ENCODE results near the gene GABRR3.

GABRR3 gene

DNA sequence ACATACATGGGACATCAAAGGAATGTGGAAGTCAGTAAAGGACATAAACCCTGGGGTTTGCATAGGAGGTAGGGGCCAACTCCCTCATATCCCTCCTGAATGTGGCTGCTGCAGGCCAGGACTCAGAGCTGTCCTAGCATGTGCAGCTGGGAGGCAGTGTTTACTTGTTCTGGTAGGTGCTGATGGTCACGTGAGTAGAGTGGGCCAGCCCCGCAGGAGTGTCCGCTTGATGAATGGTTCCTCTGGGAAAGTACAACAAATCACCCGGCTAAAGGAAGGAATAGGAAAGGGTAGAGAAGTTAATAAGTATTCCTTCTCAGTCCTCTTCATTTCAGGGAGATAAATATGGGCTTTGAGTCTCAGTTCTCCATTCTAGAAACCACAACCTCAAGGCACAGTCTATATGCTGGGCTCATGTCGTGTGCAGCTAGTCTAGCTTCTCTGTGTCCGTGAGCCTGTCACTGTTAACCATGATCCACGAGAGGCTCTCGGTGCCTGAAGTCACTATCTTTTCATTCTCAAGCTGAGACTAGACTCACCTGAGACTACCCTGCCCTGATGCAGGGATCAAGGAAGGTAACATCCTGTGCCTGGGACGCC lies 80.8 kb downstream of the GABRR3 start:
- DNase-seq, result peak; percentile 46

DNA sequence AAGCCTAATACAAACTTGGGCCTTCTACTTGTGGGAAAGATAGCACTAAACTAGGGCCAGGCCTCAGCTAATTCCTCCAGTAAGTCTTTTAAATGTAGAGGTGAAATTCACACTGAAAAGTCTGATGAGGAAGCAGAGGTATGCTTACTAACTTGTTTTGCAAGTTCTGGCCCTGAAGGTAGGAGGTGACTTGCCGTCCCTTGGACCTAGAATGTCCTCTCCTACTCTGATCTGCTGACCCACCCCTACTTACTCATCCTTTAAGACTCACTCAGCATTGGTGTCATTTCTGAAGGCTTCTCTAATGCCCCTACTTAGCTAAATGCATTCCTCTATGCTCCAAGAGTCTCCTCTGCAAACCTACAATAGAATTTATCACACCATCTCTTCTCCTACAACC lies 82.2 kb downstream of the GABRR3 start:
- peak; percentile 19 for DNase-seq

DNA sequence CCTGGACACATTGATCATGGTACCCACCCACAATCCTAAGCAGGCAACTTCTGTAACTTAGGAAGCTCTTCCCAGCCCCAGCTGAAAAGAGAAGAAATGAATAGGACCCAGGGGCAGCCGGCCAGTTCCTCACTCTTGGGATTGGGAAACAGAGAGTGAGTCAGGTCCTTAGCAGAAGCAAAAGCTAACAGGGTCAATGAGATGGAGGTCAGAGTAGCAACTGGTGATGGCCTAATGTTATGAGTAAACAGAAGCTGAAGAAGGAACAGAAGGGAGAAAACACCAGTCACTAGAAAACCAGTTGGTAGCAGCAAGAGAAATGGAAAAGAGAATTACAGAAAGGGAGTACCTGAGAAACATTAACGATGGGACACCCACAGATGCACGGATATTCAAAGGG lies 82.8 kb downstream of the GABRR3 start:
- DNase-seq, result peak; percentile 88

DNA sequence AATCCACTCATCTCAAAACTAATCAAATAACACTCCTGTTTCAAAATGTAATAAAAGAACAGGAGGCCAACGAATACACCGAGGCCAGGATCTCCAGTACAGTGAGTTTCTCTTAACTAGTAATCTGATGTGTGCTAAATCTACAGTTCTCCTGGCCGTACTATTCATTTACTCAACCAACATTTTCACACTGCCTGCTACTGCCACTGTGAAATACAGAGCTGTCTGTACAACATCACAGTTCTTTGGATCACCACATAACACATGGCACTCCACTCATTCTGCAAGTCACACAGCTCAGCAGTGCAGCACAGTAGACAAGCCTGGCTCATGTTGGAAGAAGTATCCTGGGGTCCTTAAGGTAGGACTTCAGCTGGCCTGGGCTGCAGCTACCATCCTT lies 84.8 kb downstream of the GABRR3 start:
- no peak for DNase-seq

DNA sequence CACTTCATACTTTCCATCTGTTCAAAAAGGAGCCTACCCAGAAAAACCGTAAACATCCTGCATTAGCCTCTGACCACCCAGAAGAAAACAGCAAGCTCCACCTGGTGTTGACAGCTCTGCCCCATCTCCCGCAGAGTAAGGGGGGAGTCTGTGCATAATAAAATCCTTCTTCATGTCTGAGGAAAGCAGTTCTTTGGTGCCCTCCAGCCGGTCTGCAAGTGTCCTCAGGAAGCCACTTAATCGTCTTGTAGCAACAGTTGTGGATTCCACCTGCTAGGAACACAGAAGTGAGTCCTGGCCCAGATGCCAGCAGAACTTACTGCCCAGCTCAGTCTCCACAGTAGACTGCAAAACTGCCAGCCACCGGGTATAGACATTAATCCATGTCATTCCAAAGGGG lies 85.4 kb downstream of the GABRR3 start:
- no peak for DNase-seq

DNA sequence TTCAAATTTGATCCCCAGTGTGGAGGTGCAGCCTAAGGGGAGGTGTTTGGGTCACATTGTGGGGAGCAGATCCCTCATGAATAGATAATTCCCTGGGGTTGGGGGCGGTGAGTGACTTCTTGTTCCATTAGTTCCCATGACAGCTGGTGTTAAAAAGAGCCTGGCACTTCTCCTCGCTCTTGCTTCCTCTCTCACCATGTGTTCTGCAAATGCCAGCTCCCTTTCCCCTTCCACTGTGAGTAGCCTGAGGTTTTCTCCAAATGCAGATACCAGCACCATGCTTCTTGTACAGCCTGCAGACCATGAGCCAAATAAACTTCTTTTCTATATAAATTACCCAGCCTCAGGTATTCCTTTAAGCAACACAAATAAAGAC lies 86.0 kb downstream of the GABRR3 start:
- no peak for DNase-seq

DNA sequence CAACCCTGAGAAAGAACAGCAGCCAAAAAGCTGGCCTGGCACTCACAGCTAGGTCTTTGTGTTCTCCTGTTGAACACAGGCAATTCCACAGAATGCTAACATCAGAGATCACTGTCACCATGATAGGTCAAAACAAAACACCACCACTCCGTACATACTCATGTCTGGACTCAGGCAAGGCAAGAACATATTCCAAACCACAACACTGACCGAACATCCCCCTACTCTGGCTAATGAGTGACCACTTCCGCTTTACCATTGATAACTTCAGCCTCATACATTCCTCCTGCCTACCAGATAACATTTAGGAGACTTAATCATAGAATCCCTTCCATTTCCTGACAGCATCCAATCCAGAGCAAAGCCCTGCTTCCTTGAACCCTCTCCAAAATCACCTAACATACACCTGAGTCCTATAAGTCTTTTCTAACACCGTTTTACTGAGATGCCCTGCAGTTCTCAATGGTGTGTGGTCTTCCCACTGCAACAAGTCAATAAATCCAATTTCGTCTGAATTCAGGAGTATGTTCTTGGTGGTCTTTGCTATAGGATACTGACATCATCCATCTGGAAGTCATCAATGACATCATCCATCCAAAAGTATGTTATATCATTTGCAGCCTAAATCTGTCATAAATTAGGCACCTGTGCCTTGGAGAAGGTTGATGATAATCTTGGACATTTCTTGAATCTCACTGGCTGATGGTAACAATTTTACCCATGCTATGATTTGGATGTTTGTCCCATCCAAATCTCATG lies 86.6 kb downstream of the GABRR3 start:
- no peak for DNase-seq

DNA sequence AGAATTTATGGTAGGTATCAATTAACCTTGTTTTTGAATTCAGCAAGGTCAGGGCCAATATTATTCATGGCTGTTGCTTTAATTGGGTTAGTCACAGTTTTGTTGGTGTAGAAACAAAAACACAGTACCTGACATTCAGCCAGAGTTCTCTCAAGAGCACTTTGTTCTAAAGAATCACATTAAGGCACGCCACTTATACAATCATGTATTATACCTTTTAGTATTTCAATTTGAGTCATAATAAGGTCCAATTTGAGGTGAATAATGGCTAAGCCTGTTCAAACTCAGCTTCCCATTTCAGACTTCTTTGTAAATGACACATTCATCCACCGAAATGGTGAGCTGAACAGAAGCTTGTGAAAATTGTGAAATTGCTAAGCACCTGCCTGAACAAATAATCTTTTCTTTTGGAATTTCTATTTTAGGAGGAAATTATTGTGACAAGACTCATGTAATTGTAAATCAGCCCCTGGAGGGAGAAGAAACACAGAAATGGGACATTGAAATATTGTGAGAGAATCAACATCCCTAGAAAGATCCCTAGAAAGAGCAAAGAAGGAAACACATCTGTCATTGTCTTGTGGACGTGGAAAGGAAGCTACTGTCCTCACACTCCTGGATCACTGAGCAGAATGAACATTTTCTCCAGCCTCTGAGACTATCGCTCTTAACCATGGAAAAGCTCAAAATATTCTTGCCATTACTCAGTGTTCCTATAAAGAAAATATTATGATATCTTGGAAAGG lies 92.1 kb downstream of the GABRR3 start:
- DNase-seq, result no peak

DNA sequence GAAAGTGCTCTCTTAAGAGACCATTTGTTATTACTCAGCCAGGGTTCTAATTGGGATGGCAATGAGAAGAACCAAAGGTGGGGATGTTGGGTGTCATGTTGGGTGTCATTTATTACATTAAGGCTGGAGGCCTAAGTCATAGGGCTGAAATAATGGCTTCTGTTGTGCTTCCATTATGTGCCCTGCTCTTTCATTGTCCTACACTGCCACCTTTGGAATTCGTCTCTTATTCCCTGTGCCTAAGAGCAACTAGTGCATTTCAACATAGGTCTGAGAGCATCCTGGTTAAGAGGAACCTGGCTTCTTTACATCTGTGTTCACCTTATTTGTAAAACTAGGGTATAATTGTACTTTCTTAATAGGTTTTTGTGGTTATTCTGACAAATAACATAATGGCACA lies 95.1 kb downstream of the GABRR3 start:
- no peak for DNase-seq

DNA sequence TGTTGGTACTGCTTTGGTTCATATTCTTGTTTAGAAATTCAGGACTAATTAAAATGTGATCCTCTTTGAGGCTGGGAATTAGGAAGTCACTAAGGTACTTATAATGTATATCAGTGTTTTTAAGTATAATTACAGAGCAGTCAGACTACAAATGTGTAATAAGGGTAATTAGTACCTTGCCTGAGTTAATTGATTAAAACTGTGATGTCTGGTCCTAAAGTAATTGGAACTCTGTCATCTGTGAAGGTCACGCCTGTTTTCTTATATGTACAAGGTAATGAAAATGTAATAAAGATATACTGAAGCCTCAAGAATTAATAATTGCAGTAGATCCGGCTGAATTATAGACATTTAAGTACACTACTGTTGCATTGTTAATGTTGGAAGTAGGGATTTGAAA lies 95.7 kb downstream of the GABRR3 start:
- no peak for DNase-seq

DNA sequence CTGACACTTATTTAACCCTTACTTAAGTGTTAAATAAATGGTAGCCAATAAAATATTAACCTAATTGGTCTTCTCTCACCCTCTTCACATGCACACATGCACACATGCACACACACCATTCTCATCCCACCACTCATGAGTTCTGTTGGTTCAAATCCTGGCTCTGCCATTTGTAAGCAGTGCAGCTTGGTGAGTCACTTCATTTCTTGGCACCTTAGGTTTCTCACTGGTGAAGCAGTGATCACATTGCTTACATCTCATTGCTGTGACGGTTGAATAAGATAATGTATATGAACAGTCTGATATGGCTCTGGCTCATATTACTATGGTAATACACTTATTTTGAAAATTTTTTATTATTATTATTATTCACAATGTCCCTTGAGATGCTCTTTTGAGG lies 96.7 kb downstream of the GABRR3 start:
- DNase-seq, result no peak

DNA sequence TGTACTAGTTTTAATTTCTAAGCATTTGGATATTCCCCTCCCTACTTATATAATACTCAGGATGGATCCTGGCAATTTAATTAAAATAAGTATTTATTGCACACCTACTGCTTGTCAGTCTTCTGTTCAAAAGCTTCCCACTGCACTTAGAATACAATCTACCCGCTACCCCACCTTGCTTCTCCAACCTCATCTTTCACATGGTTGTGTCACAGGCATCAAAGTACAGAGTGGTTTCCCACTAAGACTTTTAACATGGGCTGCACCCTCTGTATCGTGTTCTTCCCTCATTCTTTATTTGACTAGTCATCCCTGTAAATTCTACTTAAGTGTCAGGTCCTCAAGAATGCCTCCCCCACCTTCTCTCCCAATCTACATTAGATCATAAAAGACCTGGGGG lies 97.9 kb downstream of the GABRR3 start:
- DNase-seq, result no peak

DNA sequence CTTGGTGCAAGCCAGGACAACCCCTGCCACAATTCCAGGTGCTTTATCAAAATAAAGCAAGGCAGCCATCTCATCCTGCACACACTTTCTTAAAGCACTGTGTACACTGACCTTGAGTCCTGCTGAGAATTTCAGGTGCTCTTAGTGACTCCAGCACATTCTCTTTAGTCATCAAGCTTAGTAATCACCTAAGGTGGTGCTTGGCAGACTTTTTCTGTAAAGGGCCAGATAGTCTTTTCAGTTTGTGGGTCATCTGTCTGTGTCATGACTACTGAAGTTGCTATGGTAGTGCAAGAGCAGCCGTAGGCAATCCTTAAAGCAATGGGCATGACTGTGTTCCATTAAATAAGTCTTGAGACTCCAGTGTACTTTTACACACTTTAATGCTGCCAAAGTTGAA lies 99.3 kb downstream of the GABRR3 start:
- DNase-seq, result no peak

Measured in suppressor macrophage treated with lipopolysaccharide for 4 hours (primary cell).